Measurements from ENCODE around the gene QKI.

- TF ChIP-seq CTCF (IDR thresholded peaks at IDR 0.05): no peak
- no peak for TF ChIP-seq POLR2A (IDR thresholded peaks at IDR 0.05)
- no peak for TF ChIP-seq POLR2AphosphoS5 (IDR thresholded peaks at IDR 0.05)
These were observed 174.9 kb downstream of the QKI start for GRCh38 chr6:163589387-163589786.

Measured in prostate gland (tissue), 2 donors.